HG03378 (cell line): Measurements from ENCODE around the gene ARHGAP15.

Experiments used
- ATAC-seq: cut with Tn5 transposase; IDR thresholded peaks from one replicate; pipeline ENCODE4 v1.9.1; 2021; ENCODE audit warnings: mild to moderate bottlenecking, moderate library complexity; ENCODE audit not compliant: unreplicated experiment

Gene ARHGAP15

DNA sequence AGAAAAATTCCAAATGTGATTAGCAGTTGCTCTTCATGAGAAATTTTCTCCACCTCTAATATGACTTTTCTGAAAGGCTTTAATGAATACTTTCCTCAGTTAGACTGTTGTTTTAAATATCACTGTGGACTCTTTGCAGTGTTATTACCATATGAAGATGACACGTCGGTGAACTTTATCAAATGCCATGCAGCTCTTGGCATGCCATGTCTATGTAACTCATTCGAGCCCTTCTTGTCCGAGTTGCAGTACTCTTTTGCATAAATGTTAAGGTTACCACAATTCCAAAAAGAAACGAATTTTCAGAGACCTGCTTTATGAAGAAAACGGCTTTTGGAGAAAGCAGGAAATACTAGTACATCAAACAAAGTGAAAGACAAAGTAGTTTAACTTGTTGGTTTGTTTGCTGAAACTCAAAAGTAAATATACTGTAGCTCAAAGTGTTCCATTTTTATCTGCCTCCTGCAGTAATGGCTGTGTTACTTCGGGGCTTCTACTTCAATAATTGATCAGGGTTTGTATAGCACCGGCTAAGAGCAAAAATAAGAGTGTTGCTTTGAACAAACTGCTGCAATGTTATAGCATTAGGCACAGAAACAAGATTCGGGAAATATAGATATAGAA, 204.1 kb downstream of the ARHGAP15 start:
- no peak for ATAC-seq

DNA sequence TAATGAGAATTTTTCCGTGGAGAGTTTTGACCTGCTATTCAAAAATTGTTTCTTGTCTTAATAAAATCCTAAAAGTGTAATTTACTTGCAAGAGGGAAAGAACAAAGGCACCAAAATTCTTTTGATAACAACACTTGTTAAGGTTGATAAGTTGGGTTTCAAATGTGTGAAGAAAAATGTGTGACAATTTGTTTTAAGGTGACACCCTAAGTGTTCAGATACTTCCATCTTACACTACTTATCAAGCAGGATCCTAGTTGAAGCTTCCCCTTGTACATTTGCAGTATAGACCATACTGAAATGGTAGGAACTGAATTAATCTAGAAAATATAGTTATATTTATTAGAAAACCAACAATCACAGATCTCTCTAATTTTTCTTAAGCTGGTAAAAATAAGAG, 204.6 kb downstream of the ARHGAP15 start:
- ATAC-seq: no peak

DNA sequence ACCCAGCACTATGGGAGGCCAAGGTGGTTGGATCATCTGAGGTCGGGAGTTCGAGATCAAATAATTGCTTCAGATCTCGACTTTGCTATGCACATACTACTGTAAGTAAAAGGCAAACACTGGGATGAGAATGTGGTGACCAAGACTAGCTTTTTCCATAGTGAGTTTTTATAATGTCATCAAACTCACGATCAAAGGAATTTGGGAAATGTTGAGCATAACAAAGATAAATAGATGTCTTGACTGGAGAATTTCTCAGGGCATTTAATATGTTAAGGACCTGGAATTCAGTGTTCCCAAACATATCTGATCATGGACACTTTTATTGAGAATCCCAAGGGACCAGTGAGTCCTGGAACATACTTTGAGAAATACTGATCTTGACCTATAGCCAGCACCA, 205.6 kb downstream of the ARHGAP15 start:
- ATAC-seq: no peak

DNA sequence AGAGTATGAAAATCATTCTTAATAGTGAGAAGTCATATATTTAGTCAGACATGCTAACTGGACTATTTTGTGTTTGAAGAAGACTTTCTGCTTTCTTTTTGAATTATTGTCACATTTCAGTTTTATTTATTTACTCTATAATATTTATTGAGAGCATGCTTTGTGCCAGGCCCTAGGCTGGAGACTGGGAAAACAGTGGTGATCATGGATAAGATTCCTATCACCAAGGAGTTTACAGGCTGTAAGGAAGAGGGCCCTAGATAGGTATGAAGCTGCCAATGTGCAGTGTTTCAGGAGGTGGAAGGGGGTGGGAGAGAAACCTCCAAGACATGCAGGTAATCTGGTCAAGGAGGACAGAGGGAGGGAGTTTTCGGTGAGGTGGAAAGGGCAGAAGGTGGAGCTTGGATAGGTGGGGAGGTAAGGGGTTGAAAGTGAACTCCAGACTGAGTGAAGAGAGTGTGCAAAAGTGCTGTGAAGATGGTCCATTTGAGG, 207.5 kb downstream of the ARHGAP15 start:
- no peak for ATAC-seq

DNA sequence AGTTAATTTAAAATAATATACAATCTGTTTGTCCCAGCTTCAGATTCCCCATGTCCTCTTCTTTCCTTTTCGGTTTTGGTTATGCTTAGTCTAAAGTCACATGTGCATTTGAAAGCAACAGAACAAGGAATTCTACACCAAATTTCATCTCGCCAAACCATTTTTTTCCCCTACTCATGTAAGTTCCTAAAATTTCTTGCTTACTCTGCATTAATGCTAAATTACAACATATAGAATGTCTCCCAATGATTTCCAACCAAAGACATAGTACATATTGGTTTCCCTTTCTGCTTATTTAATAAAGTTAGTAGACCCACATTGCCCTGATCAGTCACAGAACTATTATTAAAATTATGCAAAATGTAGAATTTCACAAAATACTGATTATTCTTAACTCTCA, 212.3 kb downstream of the ARHGAP15 start:
- ATAC-seq: no peak

DNA sequence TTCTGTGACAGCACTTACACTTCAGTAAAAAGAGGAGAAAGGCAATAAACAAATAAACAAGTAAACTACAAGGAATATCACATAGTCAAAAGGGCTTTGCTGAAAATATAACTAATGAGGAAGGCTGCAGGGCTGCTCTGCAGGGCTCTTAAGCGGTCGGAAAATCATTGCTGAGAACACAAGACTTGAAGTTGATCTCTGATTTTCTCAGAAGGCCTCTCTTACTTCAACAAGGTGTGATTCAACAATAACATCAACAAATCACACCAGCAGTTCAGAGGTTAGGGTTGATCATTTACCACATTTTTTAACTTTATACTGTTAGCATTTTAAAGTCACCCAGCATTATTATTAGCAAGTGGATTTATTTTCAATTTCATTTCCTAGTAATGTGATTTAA, 215.6 kb downstream of the ARHGAP15 start:
- ATAC-seq: no peak

DNA sequence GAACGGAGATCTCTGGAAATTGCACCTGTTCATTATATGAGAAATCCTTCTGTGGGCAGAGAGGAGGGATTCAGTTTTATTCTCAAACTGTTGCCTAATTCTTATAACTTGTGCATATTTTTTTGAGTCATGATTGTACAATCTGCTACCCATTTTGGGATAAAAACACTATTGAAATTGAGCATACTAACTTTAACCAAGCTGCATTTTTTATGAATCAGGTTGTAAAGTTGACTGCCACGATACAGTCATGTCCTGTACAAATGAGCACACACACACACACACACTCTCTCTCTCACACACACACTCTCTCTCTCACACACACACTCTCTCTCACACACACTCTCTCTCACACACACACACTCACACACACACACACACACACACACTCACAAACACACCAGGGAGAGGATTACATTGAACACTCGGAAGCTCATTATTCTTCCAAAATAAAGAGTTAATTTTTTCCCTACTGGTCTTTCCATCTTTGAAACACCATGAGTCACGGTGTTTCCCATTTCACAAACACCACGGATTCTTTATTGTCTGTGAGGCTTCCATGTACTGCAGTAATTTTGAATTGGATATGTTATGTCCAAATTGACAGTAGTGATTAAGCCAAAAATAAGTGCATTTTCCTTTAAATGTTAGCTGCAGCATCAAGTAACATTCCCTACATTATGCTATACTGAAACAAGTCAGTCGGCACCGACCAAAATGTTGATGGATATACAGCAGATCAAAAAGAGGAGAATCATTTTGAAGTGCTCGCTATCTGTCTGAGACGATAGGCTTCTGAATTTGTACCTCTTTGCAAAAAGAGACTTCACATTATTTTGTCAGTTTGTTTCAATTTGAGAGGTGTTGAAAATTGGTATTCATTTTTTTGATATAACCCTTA, 216.9 kb downstream of the ARHGAP15 start:
- no peak for ATAC-seq

DNA sequence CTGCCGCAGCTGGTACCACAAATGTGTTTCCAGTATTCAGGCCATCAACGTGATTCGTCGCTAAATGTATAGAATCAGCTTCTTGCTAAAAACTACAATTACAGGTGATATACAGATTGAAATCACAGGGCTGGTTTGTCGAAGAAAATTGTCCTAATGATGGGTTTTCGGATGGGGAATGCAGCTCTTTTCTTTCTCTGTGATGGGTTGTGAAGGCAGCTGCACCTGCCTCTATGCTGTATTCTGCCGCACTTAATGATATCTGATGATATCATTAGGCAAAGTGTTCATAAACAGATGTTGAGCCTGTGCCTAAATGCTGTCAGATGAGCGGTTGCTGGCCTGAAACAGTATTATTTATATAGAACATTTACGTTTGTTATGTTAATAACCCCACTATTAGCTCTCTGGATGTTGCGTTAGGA, 218.1 kb downstream of the ARHGAP15 start:
- ATAC-seq: no peak

DNA sequence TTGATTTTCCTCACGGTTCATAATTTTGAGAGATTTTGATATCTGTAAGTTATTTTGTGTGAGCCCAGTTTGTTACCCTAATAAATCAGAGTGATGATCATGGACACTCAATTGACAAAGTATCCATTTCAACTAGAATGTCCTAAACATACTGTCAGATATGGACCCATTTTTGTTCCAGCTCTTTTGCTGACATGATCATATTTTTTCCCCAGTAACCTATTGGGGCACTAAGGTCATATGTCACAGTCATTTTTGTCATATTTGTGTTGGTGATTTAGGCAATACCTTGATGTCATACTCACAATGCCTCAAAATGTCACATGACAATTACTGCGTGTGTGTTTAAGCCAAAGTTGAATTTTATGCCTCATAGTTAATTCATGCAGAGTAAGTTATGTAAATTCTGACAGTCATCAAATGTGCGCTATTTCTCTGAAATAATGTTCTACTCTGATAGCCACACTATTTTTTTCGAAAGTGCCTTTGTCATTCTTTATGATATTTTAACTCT, 218.7 kb downstream of the ARHGAP15 start:
- no peak for ATAC-seq

DNA sequence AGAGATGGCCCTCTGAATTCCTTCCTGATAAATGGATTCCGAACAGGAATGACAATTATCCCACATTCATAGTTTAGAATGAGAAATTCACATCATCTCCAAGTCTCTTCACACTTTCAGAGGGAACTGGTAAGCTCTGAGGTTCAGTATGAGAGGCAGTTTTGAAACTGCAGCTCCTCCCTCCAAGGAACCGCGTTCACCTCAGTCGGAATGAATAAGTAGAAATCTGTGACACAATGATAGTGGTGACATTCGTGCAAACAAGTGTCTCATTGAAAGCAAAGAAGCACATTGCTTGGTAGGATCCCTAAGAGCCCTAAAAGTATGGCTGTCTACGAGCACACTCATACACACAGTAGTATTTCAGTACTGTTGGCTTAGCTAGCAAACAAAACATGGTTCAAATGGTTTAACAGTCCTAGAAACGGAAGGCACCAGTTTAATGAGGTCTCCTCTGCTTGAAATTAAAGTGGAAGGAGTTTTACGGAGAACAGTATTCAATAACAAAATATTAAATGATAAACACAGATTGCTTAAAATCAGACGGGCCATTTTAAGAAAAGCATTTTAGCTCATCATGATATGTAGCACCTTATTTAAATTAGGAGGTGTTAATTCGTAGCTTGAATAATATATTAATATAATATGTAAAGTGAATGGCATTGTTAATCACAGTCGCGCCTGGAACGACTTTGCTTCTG, 225.0 kb downstream of the ARHGAP15 start:
- ATAC-seq: no peak

DNA sequence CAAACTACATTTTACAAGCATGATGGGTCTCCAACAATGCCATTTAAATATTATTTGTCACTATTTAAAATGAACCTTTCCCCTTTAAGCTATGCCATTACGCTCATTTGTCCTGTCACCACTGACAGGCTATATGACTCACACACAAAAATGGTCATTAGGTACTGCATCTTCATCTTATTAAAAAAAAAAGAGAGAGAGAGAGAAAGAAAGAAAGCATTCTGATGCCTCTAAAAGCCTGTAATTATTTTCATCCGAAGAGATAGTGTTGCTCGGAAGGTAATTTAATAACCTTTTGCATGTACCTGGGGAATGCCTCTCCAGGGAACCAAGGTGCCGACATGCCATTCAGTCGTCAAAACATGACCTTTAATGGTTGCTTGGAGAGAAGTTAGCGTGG, 226.7 kb downstream of the ARHGAP15 start:
- ATAC-seq: no peak

DNA sequence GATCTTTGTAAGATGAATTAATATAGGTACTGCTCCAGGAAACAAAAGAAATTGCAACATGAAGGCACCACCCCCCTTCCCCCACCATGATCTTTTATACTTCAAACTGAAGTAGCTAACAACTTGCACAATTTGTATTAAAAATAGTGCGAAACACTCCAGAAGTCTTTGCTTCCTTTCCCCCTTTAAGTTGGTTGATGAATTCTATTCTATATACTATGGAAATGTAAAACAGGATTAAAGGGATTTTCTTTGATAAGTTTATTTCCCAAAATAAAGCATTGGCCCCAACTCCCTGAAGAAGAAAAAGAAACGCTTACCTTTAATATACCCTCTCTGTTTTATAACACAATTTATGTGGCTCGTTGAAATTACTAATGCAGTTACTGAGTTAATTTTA, 227.1 kb downstream of the ARHGAP15 start:
- ATAC-seq: no peak

DNA sequence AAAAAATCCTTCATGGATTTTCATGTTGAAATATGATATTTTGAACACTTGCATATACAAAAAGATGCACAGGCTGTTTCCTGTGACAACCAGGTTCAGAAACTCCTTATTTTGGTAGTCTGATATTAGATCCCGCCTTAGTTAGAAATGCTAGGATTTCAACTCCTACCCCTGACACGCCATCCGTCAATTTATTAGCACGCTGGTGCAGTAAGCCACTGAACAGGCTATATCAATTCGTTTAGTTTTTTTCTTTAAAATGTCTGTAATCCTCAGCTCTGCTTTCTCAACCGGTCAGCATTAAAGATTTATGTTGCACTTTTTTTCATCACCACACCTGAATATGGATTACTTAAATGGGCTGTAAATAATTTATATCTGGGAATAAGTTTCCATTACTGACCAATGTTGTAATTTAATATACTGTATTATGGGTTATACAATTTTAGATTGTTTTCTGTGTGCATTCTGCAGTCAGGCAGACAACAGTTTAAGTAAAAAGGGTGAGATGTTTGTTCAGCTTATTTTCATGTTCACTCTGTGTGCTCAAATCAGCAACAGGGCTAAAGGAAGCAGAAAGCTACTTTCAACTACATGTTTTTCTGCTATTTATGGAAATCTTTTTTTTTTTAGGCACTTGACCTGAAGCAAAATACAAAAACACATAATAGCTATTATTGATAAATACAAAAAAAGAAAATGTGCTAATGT, 227.7 kb downstream of the ARHGAP15 start:
- no peak for ATAC-seq

DNA sequence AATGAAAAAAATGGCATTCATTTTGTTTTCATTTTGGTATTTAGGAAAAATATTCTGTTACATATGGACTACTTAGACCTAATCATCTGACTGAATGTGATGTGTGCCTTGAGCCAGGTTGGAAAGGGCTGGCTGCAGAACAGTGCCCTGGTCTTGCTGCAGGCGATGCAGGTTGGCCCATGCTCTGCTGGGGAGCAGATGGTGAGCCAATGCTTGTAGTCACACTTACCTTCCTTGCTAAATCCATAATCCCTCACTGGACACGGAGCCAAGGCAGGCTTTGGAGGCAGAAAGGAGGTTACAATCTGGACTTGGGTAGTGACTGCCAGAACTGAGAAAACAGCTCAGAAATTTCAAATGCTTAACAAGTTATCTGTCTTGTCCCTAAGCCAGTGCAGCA, 228.7 kb downstream of the ARHGAP15 start:
- no peak for ATAC-seq

DNA sequence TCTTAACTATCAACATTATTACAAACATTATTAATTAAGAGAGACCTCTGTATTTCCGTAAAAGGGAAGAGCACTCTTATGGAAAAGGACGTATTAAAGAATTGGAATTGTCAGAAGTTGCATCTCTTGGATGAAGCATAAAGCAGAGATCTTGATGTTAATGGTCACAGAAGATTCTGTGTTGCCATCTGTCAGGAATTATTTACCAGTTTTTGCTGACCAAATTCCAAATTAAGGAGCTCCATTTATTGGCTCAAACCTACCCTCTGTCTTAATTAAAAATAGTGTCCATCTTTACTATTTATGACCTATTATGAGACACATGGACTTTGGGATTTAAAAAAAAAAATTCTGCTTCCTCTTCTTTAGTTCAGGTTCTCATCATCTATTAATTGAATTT, 232.1 kb downstream of the ARHGAP15 start:
- no peak for ATAC-seq

DNA sequence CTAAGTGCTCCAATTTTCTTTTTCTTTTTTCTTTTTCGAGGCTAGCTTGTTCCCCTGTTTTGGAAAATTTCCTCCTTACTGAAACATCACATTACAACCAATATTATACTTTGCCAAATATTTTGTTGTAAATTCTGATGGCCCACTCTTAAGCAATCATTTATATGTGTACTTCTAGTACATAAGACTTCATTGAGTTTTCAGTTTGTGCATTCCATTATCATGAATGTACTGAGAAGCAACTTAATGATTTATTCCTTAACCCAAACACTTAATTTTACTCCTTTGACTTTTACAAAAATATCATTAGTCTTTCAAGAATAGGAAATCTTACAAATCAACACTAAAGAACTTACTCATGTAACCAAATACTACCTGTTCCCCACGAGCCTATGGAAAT, 242.4 kb downstream of the ARHGAP15 start:
- no peak for ATAC-seq

DNA sequence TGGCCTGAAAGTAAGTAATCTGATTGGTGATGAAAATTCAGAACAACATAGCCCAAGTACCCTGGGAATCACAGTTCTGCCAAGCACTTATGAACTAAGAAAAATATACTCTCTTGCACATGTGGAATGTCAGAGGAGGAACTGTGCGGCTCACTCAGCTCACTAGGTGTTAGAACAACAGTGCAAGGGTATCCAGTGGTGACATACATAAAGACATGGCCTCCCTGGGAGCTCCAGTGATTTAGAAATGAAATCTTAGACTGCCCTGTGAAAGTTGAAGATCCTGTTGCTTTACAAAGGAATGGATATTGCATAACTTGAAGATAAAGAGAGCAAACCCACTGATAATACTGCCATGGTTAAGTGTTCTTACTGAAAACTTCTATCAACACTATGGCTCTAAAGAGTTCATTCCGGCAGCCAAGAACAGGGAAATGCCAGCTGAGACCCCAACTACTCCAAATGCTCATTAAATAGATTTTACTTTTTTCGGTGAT, 246.2 kb downstream of the ARHGAP15 start:
- ATAC-seq: no peak

DNA sequence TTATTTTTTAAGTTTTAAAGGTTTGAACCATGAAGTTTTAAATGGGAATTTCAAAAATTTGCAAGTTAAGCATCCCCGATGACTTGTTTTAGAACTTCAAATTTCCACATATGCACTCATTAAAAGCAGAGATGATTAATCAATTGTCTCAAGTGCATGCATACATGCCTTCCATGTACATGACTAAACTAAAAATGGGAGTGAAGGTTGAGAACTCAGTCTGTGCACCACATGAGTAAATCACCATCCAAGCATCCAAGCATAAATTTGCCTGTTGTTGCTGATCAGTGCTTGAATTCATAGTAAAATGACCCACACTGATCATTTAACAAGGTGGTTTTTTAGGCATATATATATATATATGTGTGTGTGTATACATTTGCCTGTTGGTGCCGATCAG, 249.8 kb downstream of the ARHGAP15 start:
- no peak for ATAC-seq

DNA sequence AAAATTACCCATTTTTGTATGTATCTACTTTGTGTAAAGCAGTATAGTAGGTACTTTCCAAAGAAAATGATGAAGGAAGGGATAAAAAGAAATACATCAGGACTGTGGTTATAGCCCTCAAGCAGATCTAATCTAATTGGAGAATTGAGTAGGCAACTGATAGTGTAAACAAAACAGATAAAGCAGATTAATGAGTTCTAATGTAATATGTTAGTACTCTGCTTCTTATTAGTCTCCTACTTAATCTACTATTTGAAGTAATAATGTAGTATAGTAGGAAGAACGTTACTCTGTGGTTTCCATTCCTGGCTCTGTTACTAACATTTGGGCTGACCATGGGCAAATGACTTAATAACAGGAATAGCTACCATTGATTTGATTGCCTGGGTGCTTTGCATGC, 250.7 kb downstream of the ARHGAP15 start:
- no peak for ATAC-seq

DNA sequence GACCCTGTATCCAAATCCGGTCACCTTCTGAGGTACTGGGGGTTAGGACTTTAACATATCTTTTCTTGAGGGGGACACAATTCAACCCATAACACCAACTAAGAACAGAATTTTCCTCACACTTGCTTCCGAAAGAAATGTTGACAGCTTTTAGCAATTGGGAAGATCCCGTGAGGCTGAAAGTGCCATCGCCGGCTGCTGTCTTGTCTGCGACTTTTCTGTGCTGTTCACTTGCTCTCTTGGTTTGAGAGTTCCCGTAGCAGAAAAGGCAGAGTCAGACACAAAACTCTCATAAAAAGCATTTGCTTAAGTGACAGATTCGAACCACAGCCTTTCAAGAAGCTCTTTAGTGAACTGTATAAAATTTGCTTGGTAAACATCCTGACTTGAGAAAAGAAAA, 253.4 kb downstream of the ARHGAP15 start:
- no peak for ATAC-seq

DNA sequence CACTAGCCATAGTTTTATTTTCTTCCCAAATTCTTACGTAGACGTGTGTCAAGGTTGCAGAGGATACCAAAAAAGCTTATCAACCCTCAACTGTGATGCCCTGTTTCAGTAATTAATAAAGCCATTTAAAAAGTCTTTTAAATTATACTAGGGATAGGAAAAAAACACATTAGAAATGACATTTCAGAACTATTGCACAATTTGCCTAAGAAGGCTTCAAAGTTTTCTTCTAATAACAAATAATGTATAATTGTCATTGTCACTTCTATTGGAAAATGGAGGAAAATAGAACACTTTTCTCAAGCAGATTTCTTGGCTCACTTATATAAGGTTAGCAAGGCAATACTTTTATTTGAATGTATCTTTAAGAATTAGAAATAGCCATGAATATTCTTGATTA, 253.8 kb downstream of the ARHGAP15 start:
- no peak for ATAC-seq
